K562 (cell line): ENCODE data around the gene OSCAR. TPM values are rescaled to one million over a fixed set of nuclear protein-coding genes. Genes with fewer than 3 reads are reported as not detected.

Source experiments
- HNRNPLL ChIP-seq: fragments of 200-400 bp; formaldehyde crosslinking; IDR thresholded peaks from 2 replicates; pipeline ENCODE4 v1.6.1; 2017; ENCODE audit warnings: low read length, low read depth, mild to moderate bottlenecking; ENCODE audit not compliant: poor library complexity, severe bottlenecking
- NBN ChIP-seq: fragments of 450-650 bp; IDR thresholded peaks from 2 replicates; pipeline ENCODE4 v1.6.1; 2016; ENCODE audit warnings: low read depth, mild to moderate bottlenecking
- NFIX ChIP-seq: fragments of 250-450 bp; sonication (Bioruptor Pico); IDR thresholded peaks from 2 replicates; pipeline ENCODE4 v1.4.0; 2020; ENCODE audit warnings: low read depth, mild to moderate bottlenecking, moderate library complexity
- NKRF ChIP-seq: fragments of 450-650 bp; IDR thresholded peaks from 2 replicates; pipeline ENCODE4 v1.6.1; 2016; ENCODE audit warnings: borderline replicate concordance
- POLR2AphosphoS2 ChIP-seq: IDR thresholded peaks from 2 replicates; pipeline ENCODE4 v1.6.1; 2012; ENCODE audit warnings: low read length, improper control_type of control experiment
- RBM34 ChIP-seq: fragments of 200-400 bp; formaldehyde crosslinking; IDR thresholded peaks from 2 replicates; pipeline ENCODE4 v1.6.1; 2018; ENCODE audit warnings: low read length, borderline replicate concordance; ENCODE audit not compliant: insufficient read depth
- SOX6 ChIP-seq: fragments of 450-650 bp; IDR thresholded peaks from 2 replicates; pipeline ENCODE4 v1.6.1; 2014; ENCODE audit warnings: mild to moderate bottlenecking
- THRAP3 ChIP-seq: fragments of 450-650 bp; IDR thresholded peaks from 2 replicates; pipeline ENCODE4 v1.6.1; 2016; ENCODE audit warnings: mild to moderate bottlenecking, inconsistent platforms, borderline replicate concordance
- ZBTB34 ChIP-seq: fragments of 250-450 bp; sonication (Bioruptor Pico); IDR thresholded peaks from 2 replicates; pipeline ENCODE4 v1.8.0; 2021; ENCODE audit warnings: mild to moderate bottlenecking, moderate library complexity
- ZBTB40 ChIP-seq, 2 experiments: fragments of 450-650 bp in 1 of 2; sonication (generic) in 1 of 2; formaldehyde crosslinking in 1 of 2; IDR thresholded peaks; 2 replicates each; pipeline versions ENCODE4 v1.7.1 to v1.9.0; 2016 to 2022; ENCODE audit warnings: inconsistent platforms in 1 of 2, mild to moderate bottlenecking in 1 of 2, missing genetic modification reagents in 1 of 2
- ZBTB9 ChIP-seq: fragments of 450-650 bp; formaldehyde crosslinking; IDR thresholded peaks from 2 replicates; pipeline ENCODE4 v1.4.0; 2020; ENCODE audit warnings: mild to moderate bottlenecking, moderate library complexity
- ZNF263 ChIP-seq: sonication (generic); formaldehyde crosslinking; IDR thresholded peaks from 2 replicates; pipeline ENCODE4 v1.8.0; 2022; ENCODE audit warnings: mild to moderate bottlenecking, missing genetic modification reagents, borderline replicate concordance
- polyA plus RNA-seq, 8 experiments: library from polyadenylated mRNA; depleted of rRNA in 4 of 8; stranded (reverse) in 5 of 8; unstranded in 3 of 8; fragments of >200 nt; fragmentation: Nextera tagmentation in 2 of 8; fragmentation: Illumina TruSeq in 1 of 8; extraction: Ambion mirVana in 2 of 8; extraction: Trizol in 1 of 8; gene quantifications; 2 replicates each; pipeline versions ENCODE4 v1.2.1 to v1.2.3, GENCODE V29; 2011 to 2014; ENCODE audit warnings: inconsistent platforms in 1 of 8, missing spikeins in 1 of 8
- total RNA-seq, 7 experiments: library from RNA; depleted of rRNA in 6 of 7; stranded (reverse); fragments of >200 nt in 6 of 7; fragmentation: Illumina TruSeq in 2 of 7; extraction: Trizol in 2 of 7; gene quantifications; 2 replicates each; pipeline versions ENCODE4 v1.2.1 to v1.2.3, GENCODE V29; 2011 to 2021; ENCODE audit warnings: low replicate concordance in 1 of 7

Gene OSCAR
- total and polyA plus RNA-seq, 9 of the 15 experiments (the other 6 are each of a cell fraction or from before 2014, with no cell fraction given), result 0.09 to 0.62 (median 0.13) TPM; not detected in 5

- TF ChIP-seq ZBTB40 (IDR thresholded peaks at IDR 0.05), result 0 out of 2 replicates have a peak, but pooled peaks have one; percentile 28
- no peak for TF ChIP-seq ZBTB40 (CRISPR knock-in tag; IDR thresholded peaks at IDR 0.05)
- no peak for TF ChIP-seq ZBTB34
- peak; percentile 70 for TF ChIP-seq NKRF
- no peak for TF ChIP-seq RBM34
- TF ChIP-seq HNRNPLL, result peak; percentile 45
- no peak for TF ChIP-seq NFIX
- TF ChIP-seq SOX6, result 0 out of 2 replicates have a peak, but pooled peaks have one; percentile 12
- no peak; the same call in 1 of the 2 replicates for TF ChIP-seq ZNF263 (CRISPR knock-in tag)
- TF ChIP-seq NBN, result no peak
- TF ChIP-seq ZBTB9 (CRISPR knock-in tag), result no peak
- no peak for TF ChIP-seq POLR2AphosphoS2
- no peak for TF ChIP-seq THRAP3
Measured at GRCh38 chr19:54136086-54136863, 35.7 kb upstream of the OSCAR start (continued).
